Measurements from ENCODE around the gene GALM. TPM values are rescaled to one million over a fixed set of nuclear protein-coding genes. Genes with fewer than 3 reads are reported as not detected.
"Not testable (repeated sequence)": the region's sequence is repeated elsewhere in the genome, so short reads cannot be mapped to it uniquely, and the experiment has no call there.

GALM gene
- total RNA-seq, 2 experiments from 2014 or later, result 38.3 to 40.6 TPM

- CTCF ChIA-PET, result no interaction called here
- no peaks in the 10 kb centered on the region for H3K36me3 Mint-ChIP-seq (ENCODE audit: low read depth)
Observed at GRCh38 chr2:38636069-38636468, 29.8 kb upstream of the GALM start.

GRCh38 chr2:38642373-38643017 lies 23.4 kb upstream of the GALM start:
- H3K36me3 Mint-ChIP-seq (ENCODE audit: low read depth); ATAC-seq; H3K9me3 Mint-ChIP-seq; H3K4me3 Mint-ChIP-seq; H3K27me3 Mint-ChIP-seq; intact Hi-C loops (cut with micrococcal nuclease); H3K27ac Mint-ChIP-seq; DNase-seq: not testable (repeated sequence)
- H3K4me1 Mint-ChIP-seq (ENCODE audit: low read depth), result peaks cover 26% of the 10 kb centered on the region
- ChIA-PET POLR2A (interaction anchor here (1.5 kb wide), 1 partner anchor 108 kb away, joined by 4 read pairs; no protein-coding TSS in a partner anchor), CTCF (interaction anchor here (0.9 to 1.2 kb wide), 2 partner anchors 10 to 23 kb away, joined by 3 to 4 read pairs; partner anchors contain the start of gene GALM)

More at GRCh38 chr2:38636069-38636468, 29.8 kb upstream of the GALM start:
- H3K4me1 Mint-ChIP-seq (ENCODE audit: low read depth), result peaks cover 29% of the 10 kb centered on the region
- POLR2A ChIA-PET, result no interaction called here
- H3K27ac Mint-ChIP-seq, result no peak overlapping the region
- DNase-seq (no peak), ATAC-seq (no peak)
- no peaks in the 10 kb centered on the region for H3K27me3 Mint-ChIP-seq
- H3K9me3 Mint-ChIP-seq, result no peaks in the 10 kb centered on the region
- TF ChIP-seq CTCF (IDR thresholded peaks at IDR 0.05), result no peak
- intact Hi-C loops (cut with micrococcal nuclease), result no loop called here
- no peak overlapping the region for H3K4me3 Mint-ChIP-seq

DNA sequence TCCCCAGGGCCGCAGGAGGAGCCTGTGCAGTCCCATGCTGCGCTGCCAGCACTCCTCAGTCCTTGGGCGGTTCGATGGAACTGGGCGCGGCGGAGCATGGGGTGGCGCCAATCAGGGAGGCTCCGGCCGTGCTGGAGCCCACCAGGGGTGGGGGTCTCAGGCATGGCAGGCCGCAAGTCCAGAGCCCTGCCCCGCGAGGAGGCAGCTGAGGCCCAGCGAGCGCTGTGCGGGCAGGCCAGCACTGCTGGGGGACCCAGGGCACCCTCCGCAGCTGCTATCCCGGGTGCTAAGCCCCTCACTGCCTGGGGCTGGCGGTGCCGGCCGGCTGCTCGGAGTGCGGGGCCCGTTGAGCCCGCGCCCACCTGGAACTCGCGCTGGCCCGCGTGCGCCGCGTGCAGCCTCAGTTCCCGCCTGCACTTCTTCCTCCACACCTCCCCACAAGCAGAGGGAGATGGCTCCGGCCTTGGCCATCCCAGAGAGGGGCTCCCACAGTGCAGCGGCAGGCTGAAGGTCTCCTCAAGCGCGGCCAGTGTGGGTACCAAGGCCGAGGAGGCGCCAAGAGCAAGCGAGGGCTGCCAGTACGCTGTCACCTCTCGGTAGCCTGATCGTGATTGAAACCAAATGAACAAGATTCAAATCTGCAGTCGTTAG lies 22.8 kb upstream of the GALM start:
- ATAC-seq (no peak), DNase-seq (no peak)
- ChIA-PET CTCF (interaction anchor here (0.9 kb wide), 1 partner anchor 23 kb away, joined by 3 read pairs; the partner anchor contains the start of gene GALM), POLR2A (interaction anchor here (0.7 to 1.5 kb wide), 5 partner anchors 9 to 107 kb away, joined by 3 to 5 read pairs (median 4); no protein-coding TSS in a partner anchor)
- TF ChIP-seq CTCF (IDR thresholded peaks at IDR 0.05), result no peak
- peaks cover 29% of the 10 kb centered on the region for H3K4me1 Mint-ChIP-seq (ENCODE audit: low read depth)
- no peak overlapping the region for H3K4me3 Mint-ChIP-seq
- H3K27me3 Mint-ChIP-seq, result no peaks in the 10 kb centered on the region
- intact Hi-C loops (cut with micrococcal nuclease), result no loop called here
- H3K27ac Mint-ChIP-seq, result peak overlapping the region; percentile 87
- no peaks in the 10 kb centered on the region for H3K9me3 Mint-ChIP-seq
- H3K36me3 Mint-ChIP-seq (ENCODE audit: low read depth), result no peaks in the 10 kb centered on the region

GRCh38 chr2:38643683-38644511 lies 22.0 kb upstream of the GALM start:
- ChIA-PET CTCF (interaction anchor here (1.2 kb wide), 1 partner anchor 38 kb away, joined by 4 read pairs; no protein-coding TSS in a partner anchor), POLR2A (interaction anchor here (0.7 to 1.5 kb wide), 7 partner anchors 8 to 107 kb away, joined by 3 to 5 read pairs (median 4); no protein-coding TSS in a partner anchor)
- peak; percentile 66 for ATAC-seq
- Mint-ChIP-seq H3K4me1 (ENCODE audit: low read depth) (peaks cover 33% of the 10 kb centered on the region), H3K4me3 (peak overlapping the region; percentile 13), H3K27ac (peak overlapping the region; percentile 87)
- H3K36me3 Mint-ChIP-seq (ENCODE audit: low read depth); H3K27me3 Mint-ChIP-seq; H3K9me3 Mint-ChIP-seq; intact Hi-C loops (cut with micrococcal nuclease); DNase-seq: not testable (repeated sequence)

DNA sequence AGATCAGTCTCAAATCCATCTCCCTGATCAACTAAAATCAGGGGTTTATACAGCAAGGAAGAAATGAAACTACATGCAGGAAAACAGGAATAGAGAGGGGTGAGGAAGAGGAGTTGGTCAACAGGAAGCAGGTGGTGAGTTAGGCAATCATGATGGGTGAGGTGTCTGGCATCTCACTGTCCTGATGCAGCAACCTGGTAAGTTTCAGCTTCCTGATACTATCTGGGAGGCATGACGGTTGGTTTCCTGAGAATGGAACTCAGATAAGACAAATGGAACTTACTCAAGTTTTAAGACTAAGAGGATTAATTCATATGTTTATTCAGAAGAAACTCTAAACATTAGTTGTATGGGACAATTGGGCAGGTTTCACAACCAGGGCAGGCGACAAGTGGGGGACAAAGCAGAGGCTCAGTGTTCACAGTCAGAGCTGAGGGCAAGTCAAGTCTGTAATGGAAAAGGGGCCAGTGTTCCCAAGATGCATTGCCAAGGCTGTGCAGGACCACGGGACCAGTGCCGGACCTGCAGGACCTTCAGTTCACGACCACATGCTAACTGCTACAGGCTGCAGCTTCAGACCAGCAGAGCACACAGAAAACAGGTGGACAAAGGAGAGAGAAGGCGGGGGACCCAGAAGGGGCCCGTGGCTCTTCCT lies 17.7 kb upstream of the GALM start:
- Mint-ChIP-seq H3K4me1 (ENCODE audit: low read depth) (peaks cover 38% of the 10 kb centered on the region), H3K36me3 (ENCODE audit: low read depth) (no peaks in the 10 kb centered on the region), H3K27ac (peak overlapping the region; percentile 33), H3K9me3 (no peaks in the 10 kb centered on the region), H3K27me3 (no peaks in the 10 kb centered on the region), H3K4me3 (no peak overlapping the region)
- ChIA-PET CTCF (interaction anchor here (0.9 to 2.4 kb wide), 3 partner anchors 44 to 67 kb away, joined by 3 to 10 read pairs (median 4); no protein-coding TSS in a partner anchor), POLR2A (interaction anchor here (0.9 to 3.7 kb wide), 3 partner anchors 17 to 32 kb away, joined by 3 to 22 read pairs (median 3); partner anchors contain the start of gene GALM)
- no peak for DNase-seq
- TF ChIP-seq CTCF (IDR thresholded peaks at IDR 0.05), result no peak
- no peak for ATAC-seq
- intact Hi-C loops (cut with micrococcal nuclease), result no loop called here

All from activated CD8-positive, alpha-beta T cell treated with anti-CD3 and anti-CD28 coated beads for 36 hours (primary cell).